ENCODE results near the gene SLC49A4.

The SLC49A4 gene

DNA sequence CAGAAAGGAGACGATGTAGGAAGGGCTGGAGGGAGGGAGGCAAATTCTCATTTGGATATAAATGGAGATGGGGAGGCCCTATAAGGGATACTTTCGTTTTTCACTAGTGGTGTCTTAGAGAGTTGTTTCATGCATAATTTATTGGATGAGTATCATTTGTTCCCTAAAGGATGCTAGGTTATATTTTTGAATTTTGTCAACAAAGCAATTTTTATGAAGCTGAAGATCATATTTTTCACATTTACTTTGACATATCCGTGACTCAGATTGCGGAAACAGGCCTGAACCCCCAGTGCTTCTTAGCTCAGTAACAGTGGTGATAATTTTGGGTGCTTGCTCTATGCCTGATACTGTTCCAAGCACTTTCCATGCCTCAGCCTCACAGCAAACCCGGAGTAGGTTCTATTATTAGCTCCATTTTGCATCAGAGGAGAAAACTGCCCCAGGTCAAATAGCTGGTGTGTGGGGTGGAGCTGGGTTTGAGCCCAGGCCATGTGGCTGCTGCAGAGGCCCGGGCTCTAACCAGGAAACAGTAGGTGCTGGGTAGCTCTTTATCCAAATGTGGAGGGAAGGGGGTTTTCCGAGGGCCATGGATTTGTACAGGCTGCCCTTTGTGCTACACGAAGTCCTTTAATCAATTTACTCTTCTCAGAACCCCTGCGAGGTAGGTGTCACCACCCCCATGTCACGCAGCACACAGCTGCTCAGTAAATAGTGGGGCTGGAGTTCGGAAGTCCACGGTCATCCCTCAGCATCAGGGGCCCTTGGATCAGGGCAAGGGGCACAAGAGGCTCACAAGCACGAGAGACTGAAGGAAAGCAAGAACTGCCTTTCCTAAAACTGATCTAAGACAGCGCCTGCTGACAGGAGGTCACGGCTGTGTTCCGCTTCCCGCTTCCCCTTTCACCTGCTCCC lies 99.1 kb downstream of the SLC49A4 start:
- DNase-seq (ENCODE audit: low read depth, low spot score): no peak
- H3K27ac ChIP-seq: peak overlapping the region; percentile 66

DNA sequence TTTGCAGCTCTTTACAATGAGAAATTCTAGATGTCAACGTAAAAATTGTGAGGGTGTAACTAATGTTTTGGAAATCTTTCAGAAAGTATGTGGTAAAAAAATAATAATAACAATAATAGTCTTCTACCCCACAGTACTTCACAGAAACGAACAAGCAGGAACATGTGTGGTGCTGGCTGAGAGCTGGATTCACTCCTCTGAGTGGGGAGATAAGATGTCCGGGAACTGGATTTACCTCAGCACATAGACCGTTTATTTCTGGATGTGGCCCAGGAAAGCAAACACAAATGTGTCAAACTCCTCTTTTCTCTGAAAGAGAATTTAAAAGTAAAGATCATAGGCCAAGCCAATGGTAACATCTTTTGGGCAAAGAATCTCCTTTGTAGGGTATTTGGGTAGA lies 103.4 kb downstream of the SLC49A4 start:
- no peak overlapping the region for H3K27ac ChIP-seq
- DNase-seq (ENCODE audit: low read depth, low spot score): no peak

DNA sequence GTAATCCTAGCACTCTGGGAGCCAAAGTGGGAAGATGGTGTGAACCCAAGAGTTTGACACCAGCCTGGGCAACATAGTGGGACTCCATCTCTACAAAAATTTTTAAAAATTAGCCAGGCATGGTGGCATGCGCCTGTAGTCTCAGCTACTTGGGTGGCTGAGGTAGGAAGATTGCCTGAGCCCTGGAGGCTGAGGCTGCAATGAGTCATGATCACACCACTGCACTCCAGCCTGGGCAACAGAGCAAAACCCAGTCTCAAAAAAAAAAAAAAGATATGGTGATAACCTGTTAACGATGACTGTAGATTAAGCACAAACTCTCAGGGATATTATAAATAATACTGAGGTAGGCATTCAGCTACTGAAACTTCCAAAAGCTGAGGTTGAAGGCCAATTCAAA lies 107.5 kb downstream of the SLC49A4 start:
- DNase-seq (ENCODE audit: low read depth, low spot score): no peak
- no peak overlapping the region for H3K27ac ChIP-seq

GRCh38 chr3:122903171-122903570 lies 108.3 kb downstream of the SLC49A4 start:
- no peak for DNase-seq (ENCODE audit: low read depth, low spot score)
- H3K27ac ChIP-seq: no peak overlapping the region

DNA sequence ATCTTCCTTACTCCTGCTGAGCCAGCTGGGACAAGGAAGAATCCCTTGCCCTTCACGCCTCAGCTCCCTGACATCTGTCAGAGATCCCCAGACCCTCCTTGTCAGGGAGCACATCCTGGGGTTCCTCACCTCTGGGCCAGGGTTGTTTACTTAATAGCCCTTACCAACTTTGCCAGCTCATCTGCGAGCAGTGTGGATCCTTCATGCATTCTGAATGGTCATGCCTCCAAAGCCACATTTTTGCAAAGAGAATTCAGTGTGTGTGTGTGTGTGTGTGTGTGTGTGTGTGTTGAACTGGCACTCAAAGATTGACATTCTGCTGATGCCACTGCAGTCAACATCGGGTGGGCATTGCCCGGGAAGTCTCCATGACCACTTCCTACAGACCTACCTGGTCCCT lies 112.6 kb downstream of the SLC49A4 start:
- no peak for DNase-seq (ENCODE audit: low read depth, low spot score)
- no peak overlapping the region for H3K27ac ChIP-seq

DNA sequence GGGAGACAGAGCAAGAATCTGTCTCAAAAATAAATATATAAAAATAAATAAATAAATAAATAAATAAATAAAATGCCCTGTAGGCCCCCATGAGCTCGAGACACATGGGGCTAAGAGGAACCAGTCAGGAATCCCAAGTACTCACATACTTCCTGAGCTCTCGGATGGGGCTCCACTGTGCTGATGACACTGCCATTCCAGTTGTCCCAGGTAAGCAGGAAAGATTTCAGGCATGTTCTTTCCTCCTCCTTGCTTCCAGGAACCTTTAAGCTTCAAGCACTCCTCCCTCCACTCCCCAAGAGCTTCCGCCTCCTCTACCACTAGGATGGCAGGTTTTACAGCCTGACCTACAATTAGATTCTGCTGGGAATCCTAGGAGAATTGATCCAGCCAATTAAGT lies 113.4 kb downstream of the SLC49A4 start:
- H3K27ac ChIP-seq: no peak overlapping the region
- DNase-seq (ENCODE audit: low read depth, low spot score): no peak

GRCh38 chr3:122911901-122912300 lies 117.0 kb downstream of the SLC49A4 start:
- H3K27ac ChIP-seq: no peak overlapping the region
- no peak for DNase-seq (ENCODE audit: low read depth, low spot score)

DNA sequence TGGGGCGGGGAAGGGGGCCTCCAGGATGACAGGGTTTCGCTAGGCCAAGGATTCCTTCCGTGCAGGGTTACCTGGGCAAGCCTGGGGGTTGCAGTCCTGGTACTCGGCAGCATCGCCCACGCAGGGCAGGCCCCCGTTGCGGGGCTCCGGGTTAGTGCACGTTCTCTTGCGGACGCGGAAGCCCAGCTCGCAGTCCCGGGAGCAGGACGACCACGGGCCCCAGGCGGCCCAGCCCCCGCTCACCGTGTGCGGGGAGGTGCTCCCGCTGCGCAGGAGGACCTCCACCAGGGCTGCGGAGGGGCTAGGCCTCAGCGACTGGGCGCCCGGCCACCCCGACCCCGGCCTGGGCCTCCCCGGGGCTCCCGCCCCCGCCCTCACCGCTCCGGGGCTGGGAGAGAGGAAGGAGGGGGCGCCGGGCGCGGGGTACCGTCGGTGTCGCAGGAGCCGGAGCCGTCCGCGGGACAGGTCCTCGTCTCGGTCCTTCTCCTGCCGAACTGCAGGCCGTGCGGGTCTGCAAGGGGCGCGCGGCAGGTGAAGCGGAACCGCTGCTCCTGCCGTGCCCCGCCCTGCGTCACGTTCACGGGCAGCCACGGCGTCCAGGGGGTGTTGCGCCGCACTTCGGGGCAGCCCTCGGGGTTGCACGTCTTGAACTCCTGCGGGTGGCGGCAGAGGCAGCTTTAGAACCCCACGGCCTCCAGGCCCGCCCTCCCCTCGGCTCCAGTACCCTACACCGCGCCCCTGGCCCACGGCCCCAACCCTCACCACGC lies 118.1 kb downstream of the SLC49A4 start:
- DNase-seq (ENCODE audit: low read depth, low spot score): no peak
- no peak overlapping the region for H3K27ac ChIP-seq

DNA sequence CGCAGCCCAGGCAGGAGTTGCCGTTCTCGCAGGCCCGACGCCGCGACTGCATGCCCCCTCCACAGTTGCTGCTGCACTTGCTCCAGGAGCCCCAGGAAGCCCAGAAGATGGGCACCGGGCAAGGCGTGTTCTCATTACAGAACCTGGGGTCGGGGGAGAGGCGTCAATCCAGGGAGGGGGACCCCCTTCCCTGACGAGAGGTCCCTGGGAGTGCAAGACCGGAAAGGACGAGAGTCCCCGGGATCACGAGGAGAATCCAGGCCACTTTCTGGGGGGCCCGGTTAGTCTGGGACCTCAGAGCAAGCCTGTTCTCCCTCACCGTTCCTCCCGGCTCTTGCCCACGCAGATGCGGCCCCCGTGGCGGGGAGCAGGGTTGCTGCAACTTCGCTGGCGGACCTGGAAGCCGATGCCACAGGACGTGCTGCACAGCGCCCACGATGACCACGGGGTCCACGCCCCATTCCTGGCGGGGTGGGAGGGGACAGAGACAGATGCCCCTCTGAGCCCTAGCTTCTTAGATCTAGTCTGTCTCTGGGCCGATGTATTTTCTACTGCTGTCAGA lies 118.8 kb downstream of the SLC49A4 start:
- no peak overlapping the region for H3K27ac ChIP-seq
- no peak for DNase-seq (ENCODE audit: low read depth, low spot score)

DNA sequence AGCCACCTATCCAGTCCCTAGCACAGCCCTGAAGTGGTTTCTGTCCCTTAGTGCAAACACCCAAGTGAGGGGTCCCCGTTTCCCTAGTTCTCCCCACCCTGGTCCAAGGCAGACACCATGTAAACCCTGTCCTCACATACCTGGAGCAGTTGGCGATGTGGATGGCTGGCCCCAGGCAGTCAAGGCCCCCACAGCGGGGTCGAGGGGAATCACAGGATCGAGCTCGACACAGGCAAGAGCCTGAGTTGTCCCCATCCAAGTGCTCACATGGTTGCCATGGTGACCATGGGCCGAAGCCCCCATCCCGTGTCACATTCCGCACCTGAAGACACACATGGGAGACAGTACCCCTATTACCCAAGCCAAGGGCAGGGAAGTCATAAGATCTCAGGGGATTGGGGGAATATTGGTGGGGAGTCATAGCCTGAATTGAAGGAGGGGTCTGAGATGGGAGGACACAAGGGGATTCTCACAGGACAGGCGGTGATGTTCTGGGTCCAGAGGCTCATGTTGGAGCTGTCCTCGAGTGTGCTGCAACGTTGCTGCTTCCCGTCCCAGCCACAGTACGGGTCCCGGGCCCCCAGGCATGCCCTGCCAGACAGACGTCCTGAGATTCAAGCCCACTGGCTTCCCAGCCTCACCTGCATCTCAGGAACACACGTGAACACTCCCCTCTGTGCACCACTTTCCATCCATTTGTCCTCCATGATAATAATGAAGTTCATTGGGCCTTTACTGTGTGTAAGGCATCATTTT lies 120.6 kb downstream of the SLC49A4 start:
- no peak for DNase-seq (ENCODE audit: low read depth, low spot score)
- H3K27ac ChIP-seq: no peak overlapping the region

GRCh38 chr3:122916084-122916483 lies 121.2 kb downstream of the SLC49A4 start:
- no peak overlapping the region for H3K27ac ChIP-seq
- DNase-seq (ENCODE audit: low read depth, low spot score): no peak

- no peak for DNase-seq (ENCODE audit: low read depth, low spot score)
- H3K27ac ChIP-seq: no peak overlapping the region
Measured at GRCh38 chr3:122916580-122916979, 121.7 kb downstream of the SLC49A4 start.

- no peak for DNase-seq (ENCODE audit: low read depth, low spot score)
- H3K27ac ChIP-seq: no peak overlapping the region
Measured at GRCh38 chr3:122917412-122917811, 122.5 kb downstream of the SLC49A4 start.

DNA sequence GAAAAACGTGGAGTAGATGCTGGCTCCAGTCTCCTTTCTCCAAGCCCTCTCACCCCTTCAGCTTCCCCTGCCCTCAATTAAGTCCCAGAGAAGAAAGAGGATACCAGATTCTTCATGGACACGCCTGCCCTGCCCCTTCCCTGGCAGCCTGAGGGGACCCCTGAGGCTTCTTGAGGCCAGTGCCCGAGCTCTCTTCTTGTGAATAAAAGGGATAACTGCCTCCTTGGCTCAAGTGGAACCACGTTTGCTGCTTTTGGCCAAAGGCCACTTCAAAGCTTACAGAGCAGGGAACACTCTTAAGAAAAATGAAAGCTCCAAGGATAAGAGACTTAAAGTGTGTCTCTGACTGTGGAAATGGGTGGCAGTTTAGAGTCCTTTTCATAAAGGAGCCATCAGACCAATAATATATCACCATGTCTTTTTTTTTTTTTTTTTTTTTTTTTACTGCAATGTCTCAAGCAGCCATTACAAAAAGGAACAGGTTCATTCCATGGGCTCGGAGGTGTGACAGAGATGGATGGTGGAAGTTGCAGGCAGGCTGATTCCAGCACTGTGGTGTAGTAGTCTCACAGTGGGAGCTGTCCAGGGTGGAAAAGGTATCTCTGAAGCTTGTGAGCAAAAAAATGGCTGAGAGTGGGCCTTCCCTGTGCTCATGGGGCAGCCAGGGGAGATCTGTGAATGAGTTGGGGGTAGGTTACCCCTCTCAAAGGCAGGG lies 123.9 kb downstream of the SLC49A4 start:
- no peak for DNase-seq (ENCODE audit: low read depth, low spot score)

DNA sequence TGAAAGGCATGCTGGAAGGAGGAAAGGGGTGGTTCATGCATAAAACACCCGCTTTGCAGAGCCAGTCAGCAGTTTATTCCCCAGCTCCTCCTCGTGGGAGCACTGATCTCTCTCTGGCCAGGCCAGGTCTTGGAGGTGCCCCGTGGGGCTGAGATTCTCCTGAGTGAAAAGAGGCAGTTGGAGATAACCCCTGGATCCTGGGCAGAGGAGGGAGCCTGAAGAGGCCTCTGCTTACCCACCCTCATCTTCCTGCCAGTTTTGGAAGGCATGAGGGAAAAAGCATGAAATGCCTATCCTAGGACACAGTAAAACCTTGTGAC lies 124.4 kb downstream of the SLC49A4 start:
- DNase-seq (ENCODE audit: low read depth, low spot score): no peak
- no peak overlapping the region for H3K27ac ChIP-seq

More for the DNA sequence above, 123.9 kb downstream of the SLC49A4 start:
- H3K27ac ChIP-seq: no peak overlapping the region

DNA sequence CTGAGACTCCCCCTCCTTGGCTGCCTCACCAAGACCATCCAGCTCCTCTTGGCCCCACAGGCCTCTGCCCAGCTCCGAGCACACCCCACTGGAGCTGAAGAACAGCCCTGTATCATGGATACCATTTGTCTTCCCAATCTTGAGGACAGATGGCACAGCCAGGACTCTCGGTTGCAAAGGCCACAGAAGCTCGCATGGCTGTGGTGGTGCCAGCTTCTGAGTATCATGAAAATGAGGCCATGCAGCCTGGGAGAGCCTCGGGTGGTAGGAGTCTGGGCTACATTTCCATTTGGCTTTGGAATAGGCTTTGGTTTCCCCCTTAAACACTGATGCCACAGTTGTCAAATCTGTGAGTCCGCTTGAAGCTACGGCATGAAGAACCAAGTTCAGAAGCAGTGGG lies 126.1 kb downstream of the SLC49A4 start:
- H3K27ac ChIP-seq: no peak overlapping the region
- no peak for DNase-seq (ENCODE audit: low read depth, low spot score)

DNA sequence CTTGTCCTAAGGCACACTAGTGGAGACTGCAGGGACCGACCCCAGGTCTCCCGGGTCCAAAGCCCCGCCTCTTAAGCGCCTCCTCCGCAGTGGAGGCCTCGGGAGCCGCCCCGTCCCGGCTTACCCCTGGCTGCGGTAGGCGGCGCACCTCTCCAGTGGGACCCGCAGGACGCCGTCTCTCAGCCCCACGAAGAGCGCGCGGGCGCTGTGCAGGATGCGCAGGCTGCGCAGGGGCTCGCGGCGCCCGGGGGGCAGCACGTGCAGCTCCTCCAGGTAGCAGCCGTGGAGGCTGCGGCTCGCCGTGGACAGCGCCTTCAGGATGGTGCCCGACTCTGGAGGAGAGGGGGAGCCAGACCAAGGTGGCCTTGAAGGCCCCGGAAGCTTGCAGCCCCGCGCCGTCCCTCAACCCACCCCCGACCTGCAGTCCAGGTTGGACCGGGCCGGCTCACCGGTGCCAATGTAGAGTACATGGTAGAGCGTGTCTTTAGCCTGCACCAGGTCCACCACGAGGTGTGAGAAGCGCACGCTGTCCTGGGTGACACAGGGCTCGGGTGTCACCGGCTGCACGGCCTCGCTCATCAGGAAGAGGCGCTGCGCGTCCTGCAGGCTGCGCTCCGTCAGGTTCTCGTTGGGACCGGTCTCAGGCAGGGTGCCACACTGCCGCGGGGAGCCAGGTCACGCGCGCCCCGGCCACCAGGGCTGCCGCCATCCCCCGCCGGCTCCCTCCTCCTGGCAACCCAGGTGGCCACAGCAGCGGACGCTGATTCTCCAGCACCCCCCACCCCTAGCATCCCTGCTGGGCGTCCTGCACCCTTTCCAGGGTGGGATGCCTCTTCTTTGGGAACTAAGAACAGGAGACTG lies 127.2 kb downstream of the SLC49A4 start:
- DNase-seq (ENCODE audit: low read depth, low spot score): no peak
- H3K27ac ChIP-seq: no peak overlapping the region

- no peak overlapping the region for H3K27ac ChIP-seq
- no peak for DNase-seq (ENCODE audit: low read depth, low spot score)
Measured at GRCh38 chr3:122923611-122924010, 128.7 kb downstream of the SLC49A4 start.

- DNase-seq (ENCODE audit: low read depth, low spot score): no peak
- no peak overlapping the region for H3K27ac ChIP-seq
Measured at GRCh38 chr3:122924056-122924455, 129.2 kb downstream of the SLC49A4 start.
